ENCODE measurements around the gene DLGAP1. TPM values are rescaled to one million over a fixed set of nuclear protein-coding genes. Genes with fewer than 3 reads are reported as not detected.

DLGAP1 gene
- total RNA-seq, 1 experiment from 2014 or later = 0.53 TPM

DNA sequence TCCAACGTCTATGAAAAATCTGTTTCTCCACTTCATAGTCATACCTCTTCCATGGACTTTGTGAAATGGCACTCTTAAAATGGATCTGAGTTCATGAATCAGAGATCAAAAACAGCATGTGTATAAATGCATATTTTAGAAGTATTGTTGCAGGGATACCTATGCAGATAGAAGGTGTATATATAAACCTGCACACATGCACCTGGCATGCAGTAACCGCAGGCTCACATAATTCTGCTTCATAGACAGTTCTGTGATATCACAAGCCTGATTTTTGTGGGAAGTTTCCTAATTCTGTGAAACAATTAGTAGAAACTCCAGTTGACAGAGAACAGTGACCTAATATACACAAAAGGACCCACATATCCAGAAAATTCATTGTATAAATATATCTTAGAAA lies 583.4 kb downstream of the DLGAP1 start:
- no peak for DNase-seq (ENCODE audit: low spot score)

DNA sequence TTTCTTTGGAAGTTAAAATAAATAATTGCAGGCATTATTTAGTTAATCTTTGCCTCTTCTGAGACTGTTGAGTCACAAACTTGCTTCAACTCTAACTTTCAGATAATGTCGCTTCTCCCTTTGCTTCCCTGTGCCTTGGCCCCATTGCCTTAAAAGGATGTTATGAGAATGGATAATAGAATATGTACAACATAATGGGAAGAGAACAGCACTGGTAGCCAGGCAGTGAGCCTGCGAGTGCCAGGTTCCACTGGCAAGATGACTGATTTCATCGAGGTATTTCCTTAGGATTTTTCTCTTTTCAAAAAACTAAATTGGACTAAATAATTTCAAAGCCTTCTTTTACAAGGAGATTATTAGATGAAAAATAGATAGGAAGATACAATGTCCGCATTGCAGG lies 584.2 kb downstream of the DLGAP1 start:
- no peak for DNase-seq (ENCODE audit: low spot score)

DNA sequence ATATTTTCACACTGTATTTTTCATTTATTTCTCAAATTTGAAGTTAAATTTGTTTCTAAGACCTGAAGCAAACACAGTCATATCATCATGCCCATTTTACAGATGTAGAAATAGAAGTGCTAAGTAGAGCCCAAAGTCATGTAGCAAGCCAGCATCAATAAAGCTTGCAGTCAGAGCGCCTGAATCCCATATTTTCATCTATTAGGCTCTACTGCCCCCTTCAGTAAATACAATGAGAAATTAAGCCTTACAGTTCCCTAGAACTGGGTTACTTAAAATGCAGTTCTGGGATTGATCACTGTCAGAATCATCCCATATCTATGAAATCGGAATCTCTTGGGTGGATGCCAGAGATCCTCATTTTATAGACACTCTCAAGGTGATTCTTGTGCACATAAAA lies 585.3 kb downstream of the DLGAP1 start:
- DNase-seq (ENCODE audit: low spot score) = peak; percentile 94

DNA sequence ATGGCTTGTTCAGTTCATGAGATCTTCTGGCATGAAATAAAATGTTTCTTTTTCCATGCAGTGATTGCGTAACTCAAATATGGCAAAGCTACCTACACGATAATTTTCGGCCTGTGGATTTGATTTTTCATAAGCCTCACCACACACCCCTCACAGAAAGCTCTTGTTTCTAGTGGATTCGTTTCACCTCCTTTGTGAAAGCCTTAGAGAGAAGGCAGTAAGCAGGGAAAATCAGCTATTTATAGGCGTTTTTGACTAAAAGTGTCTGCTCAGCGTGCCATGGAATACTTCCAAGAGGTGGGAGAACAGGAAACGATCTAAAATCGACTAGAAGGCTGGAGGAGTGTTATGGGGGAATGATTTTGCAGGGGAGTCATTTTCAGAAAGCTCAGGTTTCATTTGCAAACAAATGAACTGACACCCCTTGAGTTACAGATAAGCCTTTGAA lies 587.2 kb downstream of the DLGAP1 start:
- DNase-seq (ENCODE audit: low spot score) = no peak

DNA sequence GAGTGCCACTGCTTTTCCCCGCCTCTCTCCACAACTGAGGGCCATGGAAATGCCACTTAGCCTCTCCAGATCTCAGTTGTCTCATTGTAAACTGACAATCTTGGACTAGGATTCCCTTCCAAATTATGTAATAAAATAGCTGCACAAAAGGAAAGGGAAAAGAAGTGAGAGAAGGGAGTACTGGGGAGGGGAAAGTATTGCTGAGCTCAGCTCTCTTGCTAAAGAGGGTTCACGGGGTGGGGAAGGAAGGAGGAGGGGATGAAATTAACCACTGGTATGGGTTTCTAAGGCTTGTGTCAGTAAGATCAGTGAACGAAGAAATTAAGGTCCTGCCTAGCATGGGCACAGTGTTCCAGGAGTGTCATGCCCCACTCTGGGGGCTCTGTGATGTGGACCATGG lies 587.9 kb downstream of the DLGAP1 start:
- DNase-seq (ENCODE audit: low spot score) = no peak

DNA sequence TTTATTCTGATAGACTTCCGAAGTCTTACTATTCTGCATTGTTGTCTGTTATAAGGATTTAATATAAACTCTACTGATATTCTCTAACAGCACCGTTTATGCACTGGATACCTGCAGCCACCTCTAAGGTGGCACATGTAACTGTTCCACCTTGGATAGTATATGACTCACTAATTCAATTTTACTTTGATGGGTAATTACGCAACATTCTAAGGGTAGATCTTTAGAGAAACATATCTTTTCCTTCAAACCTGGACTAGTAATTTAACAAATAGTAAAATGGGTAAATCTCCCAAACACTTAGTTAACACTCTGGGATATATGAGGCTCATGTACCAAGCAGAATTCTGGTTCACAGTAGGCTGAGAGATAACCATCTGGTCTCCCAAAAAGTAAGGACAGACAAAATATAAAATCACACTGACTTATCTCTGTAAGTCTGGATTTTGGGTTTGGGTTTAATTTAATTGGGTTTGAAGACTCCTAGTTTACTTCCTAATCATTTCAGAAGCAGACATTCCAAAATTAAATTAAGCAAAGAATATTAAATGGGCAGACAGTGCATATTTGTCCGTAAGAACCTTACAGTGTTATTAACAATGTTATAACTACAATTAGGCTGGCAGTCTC lies 590.3 kb downstream of the DLGAP1 start:
- no peak for DNase-seq (ENCODE audit: low spot score)

DNA sequence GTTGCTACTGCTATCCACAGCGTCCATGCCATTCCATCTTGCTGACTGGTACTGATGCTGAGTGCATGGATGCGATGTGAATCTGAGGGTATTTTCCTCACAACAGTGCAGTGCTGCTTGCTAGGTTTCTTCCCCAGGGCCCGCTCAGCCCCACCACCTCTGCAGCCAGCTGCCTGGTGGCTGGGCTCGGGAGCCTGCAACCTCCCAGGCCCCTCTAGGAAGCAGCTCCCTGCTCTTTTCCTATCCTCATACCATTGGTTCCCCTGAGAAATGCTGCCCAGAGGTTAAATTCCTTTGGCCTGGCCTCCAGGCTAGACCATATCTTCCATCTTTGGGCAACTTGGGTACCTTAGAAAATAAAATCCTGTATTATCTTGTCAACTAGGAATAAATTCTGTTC lies 591.5 kb downstream of the DLGAP1 start:
- no peak for DNase-seq (ENCODE audit: low spot score)

DNA sequence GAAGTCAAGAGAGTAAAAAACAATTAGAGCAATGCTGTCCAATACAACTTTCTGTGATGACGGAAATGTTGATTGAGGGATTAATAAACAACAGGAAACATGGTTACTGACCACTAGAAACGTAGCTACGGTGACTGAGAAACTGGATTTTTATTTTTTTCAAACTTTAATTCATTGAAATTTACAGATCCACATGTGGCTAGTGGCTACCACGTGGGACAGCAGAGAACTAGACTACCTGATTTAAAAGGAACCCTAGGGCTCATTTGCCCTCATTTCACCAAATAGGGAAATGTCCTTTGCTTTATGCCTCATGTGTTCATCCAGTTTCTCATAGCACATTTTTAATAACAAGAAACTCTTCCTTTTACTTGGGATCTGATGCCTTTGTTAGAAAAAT lies 592.1 kb downstream of the DLGAP1 start:
- no peak for DNase-seq (ENCODE audit: low spot score)

DNA sequence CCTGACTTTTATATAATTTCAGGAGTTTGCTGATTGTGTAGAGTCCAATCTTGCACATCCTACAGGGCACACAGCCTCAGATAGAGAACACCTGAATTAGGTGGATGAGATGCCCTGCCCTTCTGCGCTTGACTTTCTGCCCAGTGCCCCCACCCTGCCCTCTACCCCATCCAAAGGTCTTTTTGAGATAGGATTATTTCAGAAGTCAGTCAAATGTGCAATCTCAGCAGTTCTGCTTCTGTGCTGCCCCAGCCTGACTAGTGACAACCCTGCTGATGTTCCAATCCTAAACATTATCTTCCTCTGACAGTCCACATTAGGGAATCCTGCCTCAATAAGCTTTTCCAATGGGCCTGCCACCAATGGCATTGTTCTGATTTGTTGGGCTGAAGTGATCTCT lies 593.6 kb downstream of the DLGAP1 start:
- no peak for DNase-seq (ENCODE audit: low spot score)

DNA sequence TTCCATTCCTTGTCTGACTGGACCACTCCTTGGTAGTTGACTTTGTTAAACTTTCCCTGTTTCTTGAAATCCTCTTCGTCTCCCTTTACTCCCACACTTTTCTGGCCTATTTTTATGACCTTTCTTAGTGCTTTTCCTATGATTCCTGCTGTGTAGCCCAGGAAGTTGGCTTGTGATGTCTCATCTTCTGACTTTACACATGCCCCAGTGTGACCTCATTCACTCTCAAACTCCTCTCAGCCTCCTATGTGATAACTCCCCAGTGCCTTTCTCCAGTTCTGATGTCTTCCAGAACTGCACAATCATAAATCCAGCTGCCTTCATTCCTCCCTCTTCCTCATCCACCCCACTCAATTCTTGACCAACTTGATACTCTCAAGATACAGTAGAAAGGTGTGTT lies 597.6 kb downstream of the DLGAP1 start:
- DNase-seq (ENCODE audit: low spot score) = no peak

DNA sequence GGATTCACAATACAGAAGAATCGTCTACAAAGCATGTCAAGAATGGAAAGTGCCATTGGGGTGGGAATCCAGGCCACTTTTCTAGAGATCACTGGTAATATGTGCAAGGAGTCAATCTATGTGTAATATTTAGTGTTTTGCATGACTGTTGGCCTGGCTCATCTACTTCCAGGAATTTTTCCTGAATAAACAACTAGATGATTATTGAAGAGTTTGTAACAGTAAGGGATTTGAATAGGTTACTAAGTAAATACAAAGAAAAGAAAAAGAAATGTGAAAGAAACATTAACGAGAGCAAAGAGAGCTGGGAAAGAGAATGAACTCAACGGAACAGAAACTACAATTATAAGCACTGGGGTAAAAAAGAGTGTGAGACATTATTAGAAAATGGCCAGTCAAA lies 599.1 kb downstream of the DLGAP1 start:
- no peak for DNase-seq (ENCODE audit: low spot score)

DNA sequence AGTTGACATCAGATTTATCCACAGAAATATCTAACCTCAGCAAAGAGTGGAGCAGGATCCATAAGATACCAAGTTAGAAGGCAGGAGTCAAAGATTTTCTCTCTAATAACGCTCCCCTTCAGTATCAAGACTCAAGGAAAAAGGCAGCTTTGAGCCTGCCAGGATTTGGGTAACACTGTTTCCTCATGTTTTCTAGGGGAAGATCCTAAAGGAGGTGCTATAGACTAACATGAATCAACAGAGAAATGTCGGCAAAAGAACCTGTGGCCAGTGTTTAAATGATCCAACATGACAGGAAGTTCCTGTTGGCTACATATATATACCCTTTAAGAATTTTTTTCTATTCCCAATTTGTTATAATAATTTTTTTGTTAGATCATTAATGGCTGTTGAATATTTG lies 602.8 kb downstream of the DLGAP1 start:
- DNase-seq (ENCODE audit: low spot score) = peak; percentile 44

DNA sequence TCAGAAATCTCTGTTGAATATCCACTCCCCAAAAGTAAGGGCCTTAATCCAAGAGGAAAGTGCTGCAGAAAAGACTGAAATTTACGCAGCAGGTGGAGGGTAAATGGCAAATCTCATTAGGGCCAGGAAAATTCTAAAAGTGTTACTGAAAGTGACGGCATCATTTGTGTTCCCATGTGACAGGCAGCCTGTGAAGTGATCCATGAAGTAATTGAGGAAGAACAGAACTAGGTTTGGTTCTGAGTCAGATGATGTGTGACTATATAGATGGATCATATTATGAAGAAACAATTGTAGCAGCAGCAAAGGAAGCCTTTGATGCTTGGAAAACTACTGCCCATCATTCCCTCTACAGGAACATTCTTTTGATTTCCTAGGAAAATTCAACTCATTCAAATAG lies 603.9 kb downstream of the DLGAP1 start:
- no peak for DNase-seq (ENCODE audit: low spot score)

DNA sequence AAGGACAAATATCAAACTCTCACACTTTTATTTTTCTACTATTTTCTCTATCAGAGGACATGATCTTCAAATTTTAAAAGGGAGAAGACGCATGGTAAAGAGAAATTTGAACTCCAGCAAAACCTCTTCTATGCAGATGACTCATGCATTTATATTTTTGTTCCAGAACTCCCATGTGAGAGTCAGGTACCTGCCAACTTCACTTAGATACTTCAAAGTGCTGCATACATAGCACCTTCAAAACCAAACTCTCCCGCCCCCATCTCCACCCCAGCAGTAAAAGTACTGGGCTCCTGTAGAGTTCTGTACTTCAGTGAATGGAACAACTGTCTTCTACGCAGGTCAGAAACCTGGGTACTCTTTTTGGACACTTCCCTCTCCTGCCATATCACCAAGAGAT lies 606.8 kb downstream of the DLGAP1 start:
- no peak for DNase-seq (ENCODE audit: low spot score)

DNA sequence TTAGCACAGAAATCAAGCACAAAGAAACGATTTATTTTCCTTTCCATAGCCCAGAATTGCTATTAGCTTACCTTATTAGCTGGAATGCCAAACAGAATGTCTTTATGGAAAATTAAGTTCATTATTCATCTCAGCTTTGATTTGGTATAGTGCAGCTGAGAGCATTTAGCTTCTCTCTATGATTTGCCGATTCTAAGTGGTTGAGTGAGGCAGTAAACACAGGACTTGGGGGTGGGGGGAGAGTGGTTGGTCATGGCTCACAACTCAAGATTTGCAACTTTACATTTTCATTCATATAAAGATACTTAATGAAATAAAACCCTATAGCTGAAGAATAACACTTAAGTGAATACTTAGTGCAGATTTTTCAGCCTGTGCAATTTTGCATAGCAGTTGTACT lies 609.9 kb downstream of the DLGAP1 start:
- no peak for DNase-seq (ENCODE audit: low spot score)

DNA sequence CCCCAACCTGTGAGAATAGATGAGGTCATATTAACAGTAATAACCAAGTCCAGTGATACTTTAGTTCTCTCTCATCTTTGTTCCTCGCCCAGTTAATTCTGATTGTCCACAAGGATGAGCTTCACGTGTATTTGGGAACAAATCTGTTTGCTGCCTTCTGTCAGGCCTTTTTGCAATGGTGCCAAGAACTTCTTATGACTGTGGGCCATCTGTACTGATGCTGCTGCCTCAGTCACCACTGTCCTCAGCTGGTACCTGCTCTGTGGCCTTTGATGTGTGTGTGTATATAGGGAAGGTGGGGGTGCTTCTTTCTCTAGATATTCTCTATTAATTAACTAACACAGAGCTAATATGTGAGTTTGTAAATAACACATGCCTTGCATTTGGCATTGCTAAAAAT lies 612.3 kb downstream of the DLGAP1 start:
- DNase-seq (ENCODE audit: low spot score) = no peak

DNA sequence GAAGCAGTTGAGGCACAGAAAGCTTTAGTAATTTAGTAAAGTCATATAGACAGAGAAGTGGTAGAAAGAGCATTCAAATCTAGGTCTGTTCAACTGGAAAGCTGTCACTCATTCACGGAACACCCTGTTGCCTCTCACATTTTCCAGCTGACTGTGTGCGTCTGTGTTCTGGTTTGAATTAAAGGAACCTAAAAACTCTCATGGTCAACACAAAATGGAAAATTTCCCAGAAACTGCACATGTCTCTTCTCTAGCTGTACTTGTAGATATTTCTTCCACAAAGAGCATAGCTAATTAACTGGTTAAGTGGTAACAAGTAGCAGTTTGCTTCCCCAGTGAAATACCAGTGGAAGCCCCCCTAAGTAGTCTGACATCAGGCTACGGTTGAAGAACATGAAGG lies 614.3 kb downstream of the DLGAP1 start:
- no peak for DNase-seq (ENCODE audit: low spot score)

DNA sequence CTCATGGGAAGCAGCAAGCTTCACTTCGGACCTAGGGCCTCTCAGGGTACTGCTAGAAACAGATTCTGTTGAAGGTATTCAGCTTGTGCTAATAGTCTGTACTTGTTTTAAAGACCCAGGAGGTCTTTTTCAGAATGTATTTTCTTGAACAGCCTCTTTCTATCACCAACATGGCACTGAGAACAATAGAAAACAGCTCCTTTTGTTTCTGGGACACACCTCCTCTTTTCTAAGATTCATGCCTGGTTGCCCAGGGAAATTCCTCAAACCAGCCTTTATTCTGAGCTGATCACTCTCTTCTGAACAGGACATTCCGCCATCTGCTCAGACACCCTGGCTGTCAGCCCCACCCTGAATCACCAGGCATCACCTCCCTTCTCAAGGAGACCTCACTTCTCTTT lies 615.5 kb downstream of the DLGAP1 start:
- DNase-seq (ENCODE audit: low spot score) = no peak

DNA sequence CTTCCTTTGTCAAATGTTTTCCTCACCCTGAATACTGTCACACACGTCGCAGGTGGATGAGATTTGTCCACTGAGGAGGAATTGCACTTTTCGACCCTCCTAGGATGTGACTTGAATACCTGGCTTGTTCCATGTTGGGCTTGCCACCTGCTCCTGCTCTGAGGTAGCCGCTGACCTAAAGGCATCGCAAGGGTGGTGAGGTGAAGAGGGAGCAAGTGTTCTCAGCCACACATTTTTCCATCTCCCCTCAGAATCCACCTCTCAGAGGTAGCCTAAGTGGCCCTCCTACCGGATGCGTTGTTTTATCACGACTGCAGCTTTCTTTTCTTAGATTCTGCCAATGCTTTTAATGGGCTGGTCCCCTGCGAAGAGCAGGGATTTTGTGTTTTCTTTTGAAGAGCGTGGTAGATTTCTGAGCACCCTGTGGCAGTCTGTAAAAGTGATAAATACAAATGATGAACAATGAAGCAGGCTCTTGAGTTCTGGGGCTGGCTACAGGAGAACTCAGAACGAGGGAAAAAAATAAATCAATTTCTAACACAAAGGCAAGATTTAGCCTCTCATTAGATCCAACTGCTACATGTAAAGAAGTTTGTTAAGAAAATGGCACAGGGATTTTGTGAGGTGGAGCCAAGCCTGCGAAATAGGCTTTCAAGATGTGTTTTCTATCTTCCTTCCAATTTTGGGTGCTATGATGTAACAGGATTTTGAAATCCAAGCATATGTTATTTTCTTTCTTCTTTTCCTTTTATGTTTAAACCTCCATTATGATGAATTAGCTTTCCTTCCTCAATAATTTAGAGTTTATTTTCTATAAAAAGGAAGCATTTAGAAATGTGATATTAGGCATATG lies 618.4 kb downstream of the DLGAP1 start:
- DNase-seq (ENCODE audit: low spot score) = no peak

DNA sequence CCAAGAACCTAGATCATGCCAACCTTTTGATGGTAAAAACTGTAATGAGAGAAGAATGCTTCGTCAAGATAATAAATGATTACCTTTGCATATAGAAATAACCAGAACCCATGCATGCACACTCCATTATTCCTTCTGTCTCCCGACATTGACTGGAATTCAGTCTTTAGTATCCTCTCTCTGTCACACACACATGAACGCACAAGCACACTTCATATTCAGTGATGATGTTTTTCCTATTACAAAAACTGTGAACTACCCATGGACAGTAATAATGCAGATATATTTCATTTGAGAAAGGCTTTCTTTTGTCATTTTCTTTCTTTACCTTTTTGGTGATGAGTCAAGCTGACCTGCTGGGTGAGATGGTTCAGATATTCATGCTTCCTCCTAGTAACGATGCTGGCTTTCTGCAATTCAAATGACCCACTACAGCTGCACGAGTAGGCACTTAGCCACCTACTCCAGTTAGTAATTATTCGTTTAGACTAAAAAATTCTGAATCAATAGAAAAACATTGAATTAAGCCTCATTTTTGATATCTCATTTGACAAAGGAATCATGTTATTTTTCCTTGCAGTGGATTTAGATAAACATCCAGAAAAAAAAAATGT lies 623.0 kb downstream of the DLGAP1 start:
- DNase-seq (ENCODE audit: low spot score) = no peak

DNA sequence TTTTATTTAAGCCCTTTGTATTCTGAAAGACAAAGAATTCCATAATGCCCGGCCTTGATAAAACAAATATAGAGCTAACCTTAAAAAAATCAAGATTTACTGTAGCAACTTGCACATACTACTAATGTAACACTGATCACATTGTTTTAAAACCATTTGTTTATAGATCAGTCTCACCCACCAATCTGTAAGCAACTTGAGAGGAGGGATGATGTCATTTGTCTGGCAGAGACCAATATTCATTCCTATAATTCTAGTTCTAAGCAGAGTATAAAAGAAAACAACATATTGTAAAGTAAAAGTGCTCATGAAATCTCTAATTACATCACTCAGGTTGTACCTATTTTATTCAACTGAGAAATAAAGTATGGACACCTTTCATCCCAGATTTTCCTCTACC lies 624.5 kb downstream of the DLGAP1 start:
- no peak for DNase-seq (ENCODE audit: low spot score)

DNA sequence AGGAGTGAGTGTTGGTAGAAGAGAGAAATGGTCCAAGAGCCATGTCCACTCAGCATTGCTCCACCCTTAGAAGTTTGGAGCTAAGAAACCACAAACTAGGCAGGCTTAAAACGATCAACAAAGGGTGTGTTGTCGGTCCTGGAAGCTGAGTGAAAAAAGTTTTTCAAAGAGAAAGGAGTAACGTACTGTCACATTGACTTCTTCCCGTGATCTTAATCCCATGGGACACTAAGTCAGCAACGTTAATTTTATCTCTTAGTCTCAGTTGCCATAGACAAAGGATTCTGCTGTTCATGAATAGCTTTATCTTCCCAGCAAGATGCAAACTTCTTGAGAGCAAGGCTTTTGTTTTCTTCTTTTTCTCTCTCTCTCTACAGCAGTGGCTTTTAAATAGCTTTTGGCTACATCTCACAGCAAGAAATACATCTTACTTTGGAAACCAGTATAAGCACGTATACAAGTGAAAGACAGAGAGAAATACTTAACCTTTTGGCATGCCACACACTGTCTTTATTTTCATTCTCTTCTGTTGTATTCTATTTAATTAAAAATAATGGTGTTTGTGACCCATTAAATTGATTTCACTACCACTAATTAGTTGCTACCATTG lies 627.8 kb downstream of the DLGAP1 start:
- peak; percentile 33 for DNase-seq (ENCODE audit: low spot score)

All from HT-29 (cell line).